Muscle of leg (tissue), 16 donors: ENCODE measurements around the gene ADIG. TPM values are rescaled to one million over a fixed set of nuclear protein-coding genes. Genes with fewer than 3 reads are reported as not detected.

Source experiments
- DNase-seq: peaks from one replicate; pipeline ENCODE4 v3.0.0; 2013
- H3K27ac ChIP-seq: one replicate; pipeline ENCODE4 v1.5.1; 2013; ENCODE audit warnings: mild to moderate bottlenecking, low read length, control low read depth
- H3K27me3 ChIP-seq: one replicate; pipeline ENCODE4 v1.6.1; 2013; ENCODE audit warnings: low read length; ENCODE audit not compliant: control insufficient read depth, insufficient read depth
- H3K36me3 ChIP-seq: one replicate; pipeline ENCODE4 v1.6.1; 2013; ENCODE audit warnings: low read length; ENCODE audit not compliant: control insufficient read depth, insufficient read depth
- H3K4me1 ChIP-seq: one replicate; pipeline ENCODE4 v1.6.1; 2013; ENCODE audit warnings: low read length; ENCODE audit not compliant: control insufficient read depth, insufficient read depth
- H3K4me3 ChIP-seq: one replicate; pipeline ENCODE4 v1.5.1; 2013; ENCODE audit warnings: low read length, control low read depth
- H3K9me3 ChIP-seq: replicated peaks from 2 replicates; pipeline ENCODE4 v1.6.1; 2013; ENCODE audit warnings: low read depth, low read length; ENCODE audit not compliant: control insufficient read depth
- WGBS: methylation state at CpG from one replicate; pipeline ENCODE4 v1.1.5; 2013; ENCODE audit warnings: missing lambda C conversion rate; ENCODE audit not compliant: insufficient coverage; 5-methylcytosine and 5-hydroxymethylcytosine counted together
- long read RNA-seq, 11 donors: transcript quantifications; one replicate each; lab custom pipeline, GENCODE V29; 2026
- polyA plus RNA-seq, 8 donors: library from polyadenylated mRNA; unstranded; fragments of 120-200 nt; gene quantifications; one replicate each; pipeline versions ENCODE4 v1.2.1 to v1.2.3, GENCODE V29; 2013; ENCODE audit warnings: inconsistent platforms in 1 of 8, low replicate concordance in 1 of 8; ENCODE audit not compliant: insufficient read length in 8 of 8, insufficient read depth in 1 of 8
- total RNA-seq: library from RNA; stranded (reverse); fragments of 120-200 nt; gene quantifications from one replicate; pipeline ENCODE4 v1.2.4, GENCODE V29; 2013

Gene ADIG
- total RNA-seq (not detected), polyA plus RNA-seq (not detected)
- long read RNA-seq, donor 1 = 0 reads
- long read RNA-seq, donor 2 = 0 reads
- long read RNA-seq, donor 3 = 0 reads
- long read RNA-seq, donor 4 = 0 reads
- long read RNA-seq, donor 5 = 0 reads
- long read RNA-seq, donor 6 = 0 reads
- long read RNA-seq, donor 7 = 0 reads
- long read RNA-seq, donor 8 = 0 reads
- long read RNA-seq, donor 9 = 0 reads
- long read RNA-seq, donor 10 = 0 reads
- long read RNA-seq, donor 11 = 0 reads

DNA sequence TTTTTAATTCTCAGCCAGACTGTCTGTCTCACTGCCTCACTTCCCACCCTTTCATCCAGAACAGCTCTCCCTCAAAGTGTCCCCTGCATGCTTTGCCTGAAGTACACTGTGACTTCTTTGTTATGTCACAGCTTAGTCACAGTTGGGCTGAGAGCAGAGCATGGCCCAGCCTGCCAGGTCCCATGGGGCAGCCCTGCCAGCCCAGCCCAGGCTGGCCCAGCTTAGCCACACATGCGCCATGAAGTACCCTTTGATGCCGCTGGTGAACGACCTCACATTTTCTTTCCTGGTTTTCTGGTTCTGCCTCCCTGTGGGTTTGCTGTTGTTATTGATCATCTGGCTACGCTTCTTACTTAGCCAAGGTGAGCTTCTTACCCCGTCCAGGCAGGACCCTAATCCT is at the start of gene ADIG:
TSS of gene ADIG (plus strand) at position 185 of the 400 bp plus-strand sequence. CDS start at position 239, 54 bp downstream.
- Histone ChIP-seq H3K36me3 (peaks cover 2% of the 10 kb centered on the region), H3K9me3 (no peaks in the 10 kb centered on the region), H3K4me1 (peaks cover 22% of the 10 kb centered on the region), H3K4me3 (no peak within 1 kb of the TSS), H3K27ac (no peak within 1 kb of the TSS), H3K27me3 (peaks cover 2% of the 10 kb centered on the region)
- 46% methylated on average over 4 of the region's 5 CpGs for WGBS
- peak; percentile 50 for DNase-seq

DNA sequence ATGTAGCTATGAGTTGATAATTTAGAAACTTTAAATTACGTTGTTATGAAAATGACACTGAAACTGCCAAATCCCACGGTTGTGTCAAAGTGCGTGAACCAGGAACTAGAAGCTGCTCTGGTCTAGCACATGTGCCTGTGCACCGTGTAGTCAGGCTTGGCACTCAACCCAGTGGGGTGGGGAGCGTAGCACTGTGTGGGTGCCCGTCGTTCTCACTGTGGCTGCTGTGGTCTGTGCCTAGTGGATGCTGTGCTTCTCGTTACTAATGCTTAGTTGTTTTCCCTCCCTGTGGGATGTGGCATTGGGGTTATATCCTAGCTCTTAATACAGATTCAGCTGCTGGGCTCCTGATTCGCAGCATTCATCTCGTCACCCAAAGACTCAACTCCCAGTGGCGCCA is 46.2 kb upstream of the ADIG start:
- WGBS = 89% methylated on average over 7 of the region's 11 CpGs
- no peak for DNase-seq
- Histone ChIP-seq H3K4me3 (no peak overlapping the region), H3K27me3 (no peaks in the 10 kb centered on the region), H3K36me3 (peaks cover 36% of the 10 kb centered on the region), H3K4me1 (no peaks in the 10 kb centered on the region), H3K27ac (no peak overlapping the region), H3K9me3 (no peaks in the 10 kb centered on the region)

DNA sequence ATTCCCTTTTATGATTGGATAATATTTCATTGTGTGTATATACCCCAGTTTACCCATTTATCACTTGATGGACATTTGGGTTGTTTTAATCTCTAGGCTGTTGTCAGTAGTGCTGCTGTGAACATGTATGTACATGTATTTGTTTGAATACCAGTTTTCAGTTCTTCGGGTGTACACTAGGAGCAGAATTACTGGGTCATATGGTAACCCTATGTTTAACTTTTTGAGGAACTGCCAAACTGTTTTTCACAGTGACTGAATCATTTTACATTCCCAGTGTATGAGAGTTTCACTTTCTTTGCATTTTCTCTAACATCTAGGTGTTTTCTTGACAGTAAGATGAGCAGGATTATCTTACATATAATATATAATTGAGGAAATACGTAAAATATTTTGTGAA is 44.7 kb upstream of the ADIG start:
- DNase-seq = no peak
- H3K4me1 ChIP-seq = no peaks in the 10 kb centered on the region
- peaks cover 40% of the 10 kb centered on the region for H3K36me3 ChIP-seq
- no peaks in the 10 kb centered on the region for H3K9me3 ChIP-seq
- no peak overlapping the region for H3K4me3 ChIP-seq
- no CpG with 5 or more reads among the region's 2 CpGs for WGBS
- H3K27ac ChIP-seq = no peak overlapping the region
- no peaks in the 10 kb centered on the region for H3K27me3 ChIP-seq

DNA sequence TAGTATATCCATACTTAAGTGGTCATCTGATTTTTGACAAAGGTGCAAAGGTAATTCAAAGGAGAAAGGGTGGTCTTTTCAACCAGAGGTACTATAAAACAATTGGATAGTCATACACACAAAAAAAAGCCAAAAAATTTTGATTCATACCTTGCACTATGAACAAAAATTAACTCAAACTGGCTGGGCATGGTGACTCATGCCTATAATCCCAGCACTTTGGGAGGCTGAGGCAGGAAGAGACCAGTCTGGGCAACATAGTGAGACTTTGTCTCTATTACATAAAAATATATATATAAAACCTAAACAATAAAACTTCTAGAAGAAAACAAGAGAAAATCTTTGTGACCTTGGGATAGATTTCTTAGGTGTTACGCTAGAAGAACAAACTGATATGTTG is 43.8 kb upstream of the ADIG start:
- Histone ChIP-seq H3K27me3 (no peaks in the 10 kb centered on the region), H3K27ac (no peak overlapping the region), H3K9me3 (no peaks in the 10 kb centered on the region), H3K36me3 (peaks cover 42% of the 10 kb centered on the region), H3K4me1 (no peaks in the 10 kb centered on the region), H3K4me3 (no peak overlapping the region)
- no CpG with 5 or more reads among the region's 1 CpG for WGBS
- no peak for DNase-seq

DNA sequence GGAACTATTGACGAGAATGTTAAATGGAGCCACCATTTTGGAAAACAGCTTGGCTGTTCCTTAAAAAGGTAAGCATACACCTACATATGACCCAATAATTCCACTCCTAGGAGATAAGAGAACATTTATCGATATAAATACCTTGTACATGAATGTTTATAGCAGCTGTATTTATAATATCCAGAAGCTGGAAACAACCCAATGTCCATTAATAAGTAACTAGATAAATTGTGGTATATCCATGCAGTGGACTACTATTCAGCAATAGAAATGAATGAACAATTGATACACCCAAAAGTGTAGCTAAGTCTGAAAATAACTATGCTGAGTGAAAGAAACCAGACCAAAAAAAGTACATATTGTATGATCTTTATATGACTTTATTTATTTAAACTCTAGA is 42.2 kb upstream of the ADIG start:
- Histone ChIP-seq H3K36me3 (peaks cover 49% of the 10 kb centered on the region), H3K27ac (no peak overlapping the region), H3K4me1 (no peaks in the 10 kb centered on the region), H3K27me3 (no peaks in the 10 kb centered on the region), H3K4me3 (no peak overlapping the region), H3K9me3 (no peaks in the 10 kb centered on the region)
- WGBS = no CpG with 5 or more reads among the region's 2 CpGs
- DNase-seq = no peak

DNA sequence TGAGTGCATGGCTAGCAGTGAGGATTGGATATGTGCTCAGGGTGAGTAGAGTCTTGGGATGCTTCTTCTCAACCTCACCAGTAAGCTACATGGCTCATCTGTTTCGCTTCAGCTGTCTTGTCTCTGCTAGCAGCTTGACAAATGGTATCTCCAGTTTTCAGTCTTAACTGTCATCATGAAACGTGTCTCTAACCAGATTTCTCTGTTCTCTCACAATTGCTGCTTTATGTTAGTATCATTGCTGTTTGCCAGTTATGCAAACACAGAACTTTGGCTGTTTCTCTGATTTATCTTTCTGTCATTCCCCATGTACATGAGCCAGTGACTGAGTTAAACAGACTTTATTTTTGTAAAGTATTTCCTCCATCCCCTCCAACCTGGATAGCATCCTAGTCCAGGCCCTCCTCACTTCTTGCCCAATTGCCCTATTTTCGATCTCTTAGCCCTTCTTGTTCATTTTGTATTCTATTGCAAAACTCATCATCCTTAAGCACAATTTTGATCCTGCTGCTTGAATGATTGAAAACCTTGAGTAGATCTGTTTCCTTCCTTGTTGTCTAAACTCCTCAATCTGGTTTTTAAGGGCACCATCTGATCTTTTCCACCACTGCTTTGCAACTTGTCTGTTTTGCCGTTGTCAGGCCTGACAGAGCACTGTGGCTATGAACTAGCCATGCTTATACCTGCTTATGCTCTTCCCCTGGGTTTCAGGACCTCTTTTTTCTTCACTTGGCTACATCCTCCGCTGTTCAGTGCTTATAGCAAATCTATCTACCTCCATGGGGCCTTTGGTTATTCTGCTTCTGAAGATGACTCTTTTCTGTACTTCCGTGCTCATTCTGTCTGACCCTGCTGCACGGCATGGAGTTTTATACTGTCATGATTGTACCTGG is 37.7 kb upstream of the ADIG start:
- WGBS = 88% methylated on average over 5 of the region's 7 CpGs
- H3K27ac ChIP-seq = no peak overlapping the region
- H3K27me3 ChIP-seq = no peaks in the 10 kb centered on the region
- DNase-seq = no peak
- H3K4me1 ChIP-seq = no peaks in the 10 kb centered on the region
- H3K36me3 ChIP-seq = peaks cover 41% of the 10 kb centered on the region
- H3K4me3 ChIP-seq = no peak overlapping the region
- H3K9me3 ChIP-seq = no peaks in the 10 kb centered on the region

DNA sequence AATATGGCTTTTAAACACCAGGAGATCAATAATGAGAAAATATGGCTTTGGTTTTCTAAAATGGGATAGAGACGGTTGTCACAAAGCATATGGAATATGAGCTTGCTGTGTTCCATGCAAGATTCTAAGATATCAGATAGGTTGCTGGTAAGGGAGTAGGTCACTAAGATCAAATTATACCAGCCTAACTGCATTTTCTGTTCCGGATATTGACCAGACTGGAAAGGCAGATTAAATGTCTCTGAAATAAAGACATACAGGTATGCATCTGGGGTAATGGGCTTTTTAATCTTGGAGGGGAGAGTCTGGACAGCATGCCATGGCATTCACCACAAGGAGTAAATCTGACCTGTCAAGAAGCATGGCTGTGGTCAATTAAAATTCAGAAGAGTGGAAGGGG is 35.2 kb upstream of the ADIG start:
- no peaks in the 10 kb centered on the region for H3K27me3 ChIP-seq
- no peaks in the 10 kb centered on the region for H3K9me3 ChIP-seq
- DNase-seq = no peak
- WGBS = no CpG with 5 or more reads among the region's 2 CpGs
- H3K4me3 ChIP-seq = no peak overlapping the region
- no peaks in the 10 kb centered on the region for H3K4me1 ChIP-seq
- H3K27ac ChIP-seq = no peak overlapping the region
- H3K36me3 ChIP-seq = peaks cover 40% of the 10 kb centered on the region

DNA sequence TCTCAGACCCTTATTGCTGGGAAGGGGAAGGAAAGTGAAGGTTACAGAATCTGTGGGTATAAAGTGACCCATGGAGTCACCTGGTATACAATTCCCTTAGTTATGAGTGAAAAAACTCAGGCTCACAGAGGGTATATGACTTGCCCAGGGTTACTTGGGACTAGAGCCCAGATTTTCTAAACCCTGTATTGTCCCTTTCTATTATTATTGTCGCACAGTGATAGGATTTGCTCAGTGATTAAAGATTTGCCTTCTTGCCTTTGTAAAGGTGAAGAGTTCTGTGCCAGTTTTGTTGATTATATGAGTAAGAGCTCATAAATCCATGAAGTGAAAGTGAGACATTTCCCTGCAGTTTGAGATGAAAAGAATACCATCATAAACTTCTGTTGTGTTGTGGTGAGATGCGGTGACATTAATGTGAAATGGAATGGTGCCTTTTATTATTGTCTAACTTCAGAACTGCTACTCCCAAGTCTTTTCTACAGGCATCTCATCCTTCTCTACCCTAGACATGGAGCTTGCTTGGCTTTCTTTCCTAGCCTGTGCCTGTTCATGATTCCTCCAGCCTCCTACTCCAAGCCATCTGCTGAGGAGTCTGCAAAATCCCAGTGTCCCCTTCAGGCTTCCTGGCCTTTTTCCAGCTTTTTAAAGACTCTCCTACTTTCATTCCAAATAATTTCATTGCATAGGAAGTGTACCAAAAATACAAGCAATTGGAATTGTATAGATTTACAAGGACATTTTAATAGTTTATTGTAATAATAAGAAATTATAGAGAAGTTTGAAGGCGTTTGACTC is 33.5 kb upstream of the ADIG start:
- WGBS = no CpG with 5 or more reads among the region's 3 CpGs
- DNase-seq = peak; percentile 59
- Histone ChIP-seq H3K4me3 (no peak overlapping the region), H3K9me3 (no peaks in the 10 kb centered on the region), H3K36me3 (peaks cover 43% of the 10 kb centered on the region), H3K4me1 (no peaks in the 10 kb centered on the region), H3K27ac (no peak overlapping the region), H3K27me3 (no peaks in the 10 kb centered on the region)

DNA sequence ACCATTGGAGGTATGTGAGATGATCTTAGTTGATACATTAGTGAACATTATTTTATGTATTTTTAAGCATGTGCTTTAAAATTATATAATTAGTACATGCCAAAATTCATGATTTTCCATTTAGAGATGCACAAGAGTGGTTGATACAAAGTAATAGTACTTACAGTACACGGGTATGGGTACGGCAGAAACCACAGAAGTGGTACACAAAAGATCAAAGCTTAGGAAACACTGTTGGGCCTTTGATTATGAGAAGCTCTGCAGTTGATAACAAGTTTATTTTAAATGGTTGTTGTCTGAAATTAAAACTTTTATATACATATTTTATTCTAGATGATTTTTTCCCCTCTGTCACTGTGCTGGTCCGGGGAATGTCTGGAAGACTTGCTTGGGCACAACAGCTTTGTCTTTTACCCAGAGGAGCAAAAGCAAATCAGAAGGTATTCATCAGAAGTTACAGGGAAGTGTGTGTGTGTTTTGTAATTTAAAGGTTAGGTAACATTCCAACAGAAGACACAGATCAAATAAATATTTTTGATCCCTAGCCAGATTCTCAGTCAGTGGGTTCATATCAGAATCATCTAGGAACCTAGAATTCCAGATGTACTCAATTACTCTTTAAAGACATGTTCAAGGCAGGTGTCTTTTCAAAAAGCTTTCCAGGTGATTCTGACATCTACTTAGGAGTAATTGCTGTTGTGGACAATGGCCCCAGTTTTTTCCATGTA is 32.5 kb upstream of the ADIG start:
- Histone ChIP-seq H3K4me1 (no peaks in the 10 kb centered on the region), H3K27ac (no peak overlapping the region), H3K4me3 (no peak overlapping the region), H3K9me3 (no peaks in the 10 kb centered on the region), H3K27me3 (no peaks in the 10 kb centered on the region), H3K36me3 (peaks cover 46% of the 10 kb centered on the region)
- no peak for DNase-seq
- WGBS = no CpG with 5 or more reads among the region's 3 CpGs
